Measurements from ENCODE around the gene SEC11A.

Gene SEC11A

GRCh38 chr15:84685304-84685703, 30.6 kb downstream of the SEC11A start:
- H3F3A ChIP-seq (ENCODE audit: control insufficient read depth, insufficient read depth): no peaks in the 10 kb centered on the region
- H3K4me2 ChIP-seq (ENCODE audit: low read length): no peak overlapping the region
- H3K79me2 ChIP-seq (ENCODE audit: control insufficient read depth, low read length): no peaks in the 10 kb centered on the region
- H3K9me2 ChIP-seq (replicated peaks; ENCODE audit: control insufficient read depth, low read length): no peaks in the 10 kb centered on the region
- peaks cover 39% of the 10 kb centered on the region for H3K36me3 ChIP-seq (ENCODE audit: control insufficient read depth, low read length)
- H3K4me3 ChIP-seq (ENCODE audit: low read length): no peak overlapping the region
- H3K27ac ChIP-seq (ENCODE audit: low read depth, low read length): no peak overlapping the region
- H3K4me1 ChIP-seq (ENCODE audit: control insufficient read depth, low read length): peaks cover 5% of the 10 kb centered on the region
- no peaks in the 10 kb centered on the region for H3K9me3 ChIP-seq (ENCODE audit: control insufficient read depth, insufficient read depth, low read length)
- no peak for TF ChIP-seq EZH2phosphoT487 (IDR thresholded peaks at IDR 0.05; ENCODE audit: borderline replicate concordance, low read length)
- TF ChIP-seq CTCF (IDR thresholded peaks at IDR 0.05; ENCODE audit: low read depth, low read length, poor library complexity, severe bottlenecking): no peak
- H3K27me3 ChIP-seq (ENCODE audit: control insufficient read depth, low read length): no peaks in the 10 kb centered on the region
- H4K20me1 ChIP-seq (ENCODE audit: control insufficient read depth, insufficient read depth, low read depth, low read length): no peaks in the 10 kb centered on the region

GRCh38 chr15:84684092-84684491, 31.8 kb downstream of the SEC11A start:
- no peaks in the 10 kb centered on the region for H3K9me2 ChIP-seq (replicated peaks; ENCODE audit: control insufficient read depth, low read length)
- H3K36me3 ChIP-seq (ENCODE audit: control insufficient read depth, low read length): peaks cover 39% of the 10 kb centered on the region
- TF ChIP-seq EZH2phosphoT487 (IDR thresholded peaks at IDR 0.05; ENCODE audit: borderline replicate concordance, low read length): no peak
- TF ChIP-seq CTCF (IDR thresholded peaks at IDR 0.05; ENCODE audit: low read depth, low read length, poor library complexity, severe bottlenecking): no peak
- H3K27ac ChIP-seq (ENCODE audit: low read depth, low read length): no peak overlapping the region
- H3K4me1 ChIP-seq (ENCODE audit: control insufficient read depth, low read length): no peaks in the 10 kb centered on the region
- H3K27me3 ChIP-seq (ENCODE audit: control insufficient read depth, low read length): no peaks in the 10 kb centered on the region
- H4K20me1 ChIP-seq (ENCODE audit: control insufficient read depth, insufficient read depth, low read depth, low read length): no peaks in the 10 kb centered on the region
- no peak overlapping the region for H3K4me3 ChIP-seq (ENCODE audit: low read length)
- no peaks in the 10 kb centered on the region for H3K79me2 ChIP-seq (ENCODE audit: control insufficient read depth, low read length)
- H3F3A ChIP-seq (ENCODE audit: control insufficient read depth, insufficient read depth): no peaks in the 10 kb centered on the region
- no peaks in the 10 kb centered on the region for H3K9me3 ChIP-seq (ENCODE audit: control insufficient read depth, insufficient read depth, low read length)
- no peak overlapping the region for H3K4me2 ChIP-seq (ENCODE audit: low read length)

GRCh38 chr15:84681831-84682230, 34.1 kb downstream of the SEC11A start:
- H4K20me1 ChIP-seq (ENCODE audit: control insufficient read depth, insufficient read depth, low read depth, low read length): no peaks in the 10 kb centered on the region
- H3K79me2 ChIP-seq (ENCODE audit: control insufficient read depth, low read length): no peaks in the 10 kb centered on the region
- H3K27me3 ChIP-seq (ENCODE audit: control insufficient read depth, low read length): no peaks in the 10 kb centered on the region
- H3K9me3 ChIP-seq (ENCODE audit: control insufficient read depth, insufficient read depth, low read length): no peaks in the 10 kb centered on the region
- H3K36me3 ChIP-seq (ENCODE audit: control insufficient read depth, low read length): peaks cover 27% of the 10 kb centered on the region
- no peaks in the 10 kb centered on the region for H3F3A ChIP-seq (ENCODE audit: control insufficient read depth, insufficient read depth)
- no peaks in the 10 kb centered on the region for H3K4me1 ChIP-seq (ENCODE audit: control insufficient read depth, low read length)
- TF ChIP-seq EZH2phosphoT487 (IDR thresholded peaks at IDR 0.05; ENCODE audit: borderline replicate concordance, low read length): no peak
- TF ChIP-seq CTCF (IDR thresholded peaks at IDR 0.05; ENCODE audit: low read depth, low read length, poor library complexity, severe bottlenecking): no peak
- no peak overlapping the region for H3K4me3 ChIP-seq (ENCODE audit: low read length)
- H3K4me2 ChIP-seq (ENCODE audit: low read length): no peak overlapping the region
- no peaks in the 10 kb centered on the region for H3K9me2 ChIP-seq (replicated peaks; ENCODE audit: control insufficient read depth, low read length)
- no peak overlapping the region for H3K27ac ChIP-seq (ENCODE audit: low read depth, low read length)

GRCh38 chr15:84671211-84671610, 44.7 kb downstream of the SEC11A start:
- H3K9me3 ChIP-seq (ENCODE audit: control insufficient read depth, insufficient read depth, low read length): no peaks in the 10 kb centered on the region
- no peaks in the 10 kb centered on the region for H3K27me3 ChIP-seq (ENCODE audit: control insufficient read depth, low read length)
- H3K4me2 ChIP-seq (ENCODE audit: low read length): no peak overlapping the region
- H3F3A ChIP-seq (ENCODE audit: control insufficient read depth, insufficient read depth): no peaks in the 10 kb centered on the region
- no peaks in the 10 kb centered on the region for H3K9me2 ChIP-seq (replicated peaks; ENCODE audit: control insufficient read depth, low read length)
- TF ChIP-seq CTCF (IDR thresholded peaks at IDR 0.05; ENCODE audit: low read depth, low read length, poor library complexity, severe bottlenecking): no peak
- TF ChIP-seq EZH2phosphoT487 (IDR thresholded peaks at IDR 0.05; ENCODE audit: borderline replicate concordance, low read length): no peak
- no peak overlapping the region for H3K27ac ChIP-seq (ENCODE audit: low read depth, low read length)
- no peaks in the 10 kb centered on the region for H3K79me2 ChIP-seq (ENCODE audit: control insufficient read depth, low read length)
- no peaks in the 10 kb centered on the region for H4K20me1 ChIP-seq (ENCODE audit: control insufficient read depth, insufficient read depth, low read depth, low read length)
- H3K36me3 ChIP-seq (ENCODE audit: control insufficient read depth, low read length): peaks cover 42% of the 10 kb centered on the region
- no peaks in the 10 kb centered on the region for H3K4me1 ChIP-seq (ENCODE audit: control insufficient read depth, low read length)
- no peak overlapping the region for H3K4me3 ChIP-seq (ENCODE audit: low read length)

Measured in DOHH2 (cell line).